Endodermal cell (in vitro differentiated cells): ENCODE measurements around the gene KIF26A. TPM values are rescaled to one million over a fixed set of nuclear protein-coding genes. Genes with fewer than 3 reads are reported as not detected.

Source experiments
- DNase-seq: peaks from one replicate; pipeline ENCODE4 v3.0.0-alpha.2; 2017
- H3K27ac ChIP-seq: 2 replicates; pipeline ENCODE4 v1.5.1; 2013; ENCODE audit warnings: mild to moderate bottlenecking, low read depth, low read length, moderate library complexity
- H3K27me3 ChIP-seq: 2 replicates; pipeline ENCODE4 v1.6.1; 2013; ENCODE audit warnings: mild to moderate bottlenecking, low read length, moderate library complexity; ENCODE audit not compliant: insufficient read depth, control insufficient read depth, poor library complexity, severe bottlenecking
- H3K36me3 ChIP-seq: 2 replicates; pipeline ENCODE4 v1.7.0; 2013; ENCODE audit warnings: mild to moderate bottlenecking, low read length, moderate library complexity; ENCODE audit not compliant: control insufficient read depth, insufficient read depth
- H3K4me1 ChIP-seq: one replicate; pipeline ENCODE4 v1.7.0; 2013; ENCODE audit warnings: low read length; ENCODE audit not compliant: control insufficient read depth, insufficient read depth
- H3K4me3 ChIP-seq: 2 replicates; pipeline ENCODE4 v1.5.1; 2013; ENCODE audit warnings: mild to moderate bottlenecking, low read length, moderate library complexity
- H3K9ac ChIP-seq: 2 replicates; pipeline ENCODE4 v1.6.1; 2013; ENCODE audit warnings: mild to moderate bottlenecking, low read length, moderate library complexity; ENCODE audit not compliant: poor library complexity, severe bottlenecking; ENCODE audit errors: extremely low read depth
- H3K9me3 ChIP-seq: 2 replicates; pipeline ENCODE4 v1.6.1; 2013; ENCODE audit warnings: mild to moderate bottlenecking, low read length, moderate library complexity; ENCODE audit not compliant: control insufficient read depth
- H3K27ac Mint-ChIP-seq: 2 replicates; pipeline ENCODE4 v1.8.0; 2020; ENCODE audit warnings: mixed read lengths
- H3K27me3 Mint-ChIP-seq: 2 replicates; pipeline ENCODE4 v1.8.0; 2021; ENCODE audit warnings: mild to moderate bottlenecking, mixed read lengths; ENCODE audit not compliant: insufficient read depth
- H3K36me3 Mint-ChIP-seq: 2 replicates; pipeline ENCODE4 v1.8.0; 2020; ENCODE audit warnings: low read depth, mixed read lengths
- H3K4me1 Mint-ChIP-seq: 2 replicates; pipeline ENCODE4 v1.8.0; 2020; ENCODE audit warnings: mixed read lengths
- H3K4me3 Mint-ChIP-seq: 2 replicates; pipeline ENCODE4 v1.8.0; 2020; ENCODE audit warnings: mild to moderate bottlenecking, moderate library complexity, mixed read lengths
- H3K9me3 Mint-ChIP-seq: 2 replicates; pipeline ENCODE4 v1.8.0; 2020; ENCODE audit warnings: mild to moderate bottlenecking, mixed read lengths
- CTCF ChIP-seq: fragments of 200-600 bp; sonication (generic); conservative IDR thresholded peaks from 2 replicates; pipeline ENCODE4 v1.5.0; 2021; ENCODE audit warnings: antibody characterized with exemption, mild to moderate bottlenecking
- WGBS, 2 experiments: methylation state at CpG; one replicate each; pipeline versions ENCODE4 v1.1.5 to v1.1.7; 2013; ENCODE audit warnings: missing lambda C conversion rate in 2 of 2, mixed read lengths in 1 of 2; ENCODE audit not compliant: insufficient coverage in 1 of 2, insufficient read length in 1 of 2; 5-methylcytosine and 5-hydroxymethylcytosine counted together
- total RNA-seq, 2 donors: library from RNA; stranded (reverse); fragmentation: NEBNext Ultra II Directional in 1 of 2; extraction: Animal tissue kit (Norgen Biotek cat#: 25700) in 1 of 2; gene quantifications; 2 replicates in 1 of 2; 3 replicates in 1 of 2; pipeline ENCODE4 v1.2.1, GENCODE V29; 2021

Gene KIF26A
- total RNA-seq, 2 donors from 2014 or later: 36.7 to 54.8 TPM

- H3K27me3 Mint-ChIP-seq: no peaks in the 10 kb centered on the region
- peak; percentile 43 for TF ChIP-seq CTCF
- H3K9me3 ChIP-seq: no peaks in the 10 kb centered on the region
- H3K4me3 Mint-ChIP-seq: no peak overlapping the region
- H3K36me3 Mint-ChIP-seq: no peaks in the 10 kb centered on the region
- H3K27ac ChIP-seq: no peak overlapping the region
- no peaks in the 10 kb centered on the region for H3K9me3 Mint-ChIP-seq
- peak; percentile 75 for DNase-seq
- WGBS, 2 experiments: 90 to 94% methylated on average over 22 to 26 of the region's 26 CpGs
- H3K27ac Mint-ChIP-seq: no peak overlapping the region
- H3K27me3 ChIP-seq: no peaks in the 10 kb centered on the region
- no peak overlapping the region for H3K4me3 ChIP-seq
- no peak overlapping the region for H3K9ac ChIP-seq
- H3K36me3 ChIP-seq: no peaks in the 10 kb centered on the region
- no peaks in the 10 kb centered on the region for H3K4me1 ChIP-seq
- H3K4me1 Mint-ChIP-seq: no peaks in the 10 kb centered on the region
Measured at GRCh38 chr14:104103061-104103445, 35.3 kb upstream of the KIF26A start.

- H3K36me3 Mint-ChIP-seq: no peaks in the 10 kb centered on the region
Measured at GRCh38 chr14:104103446-104104075, 34.8 kb upstream of the KIF26A start.

GRCh38 chr14:104104076-104104901 lies 34.1 kb upstream of the KIF26A start:
- H3K4me1 Mint-ChIP-seq: no peaks in the 10 kb centered on the region
- Histone ChIP-seq H3K4me3 (no peak overlapping the region), H3K9me3 (no peaks in the 10 kb centered on the region), H3K9ac (no peak overlapping the region), H3K4me1 (no peaks in the 10 kb centered on the region), H3K27me3 (no peaks in the 10 kb centered on the region), H3K27ac (no peak overlapping the region), H3K36me3 (no peaks in the 10 kb centered on the region)
- no peak for TF ChIP-seq CTCF
- no peaks in the 10 kb centered on the region for H3K9me3 Mint-ChIP-seq
- no peaks in the 10 kb centered on the region for H3K27me3 Mint-ChIP-seq
- 91 to 97% methylated on average over 18 to 35 of the region's 35 CpGs for WGBS, 2 experiments
- H3K27ac Mint-ChIP-seq: no peak overlapping the region
- peak; percentile 46 for DNase-seq
- H3K4me3 Mint-ChIP-seq: no peak overlapping the region
- no peaks in the 10 kb centered on the region for H3K36me3 Mint-ChIP-seq

More at GRCh38 chr14:104103446-104104075, 34.8 kb upstream of the KIF26A start:
- no peak overlapping the region for H3K4me3 Mint-ChIP-seq
- DNase-seq: peak; percentile 37
- H3K4me1 Mint-ChIP-seq: no peaks in the 10 kb centered on the region
- no peaks in the 10 kb centered on the region for H3K9me3 Mint-ChIP-seq
- H3K27ac Mint-ChIP-seq: no peak overlapping the region
- no peak for TF ChIP-seq CTCF
- no peak overlapping the region for H3K9ac ChIP-seq
- H3K27ac ChIP-seq: no peak overlapping the region
- no peaks in the 10 kb centered on the region for H3K36me3 ChIP-seq
- H3K27me3 Mint-ChIP-seq: no peaks in the 10 kb centered on the region
- no peaks in the 10 kb centered on the region for H3K4me1 ChIP-seq
- no peak overlapping the region for H3K4me3 ChIP-seq
- no peaks in the 10 kb centered on the region for H3K27me3 ChIP-seq
- no peaks in the 10 kb centered on the region for H3K9me3 ChIP-seq
- WGBS, 2 experiments: 85 to 94% methylated on average over 10 to 23 of the region's 23 CpGs
